H7 (cell line): ENCODE results near the gene SYNDIG1. TPM values are rescaled to one million over a fixed set of nuclear protein-coding genes. Genes with fewer than 3 reads are reported as not detected.

Source experiments
- DNase-seq: peaks from one replicate; pipeline ENCODE4 v3.0.0; 2012
- H3K27me3 ChIP-seq: 2 replicates; pipeline ENCODE4 v1.6.0; 2011; ENCODE audit warnings: mild to moderate bottlenecking, low read length; ENCODE audit not compliant: control insufficient read depth, insufficient read depth
- H3K36me3 ChIP-seq: replicated peaks from 2 replicates; pipeline ENCODE4 v1.5.1; 2011; ENCODE audit warnings: low read length; ENCODE audit not compliant: control insufficient read depth, insufficient read depth
- H3K4me3 ChIP-seq: 2 replicates; pipeline ENCODE4 v1.5.1; 2011; ENCODE audit warnings: low read depth, mild to moderate bottlenecking, control low read depth, low read length, moderate library complexity; ENCODE audit not compliant: insufficient read depth
- total RNA-seq: library from RNA; depleted of rRNA; stranded (reverse); fragments of >200 nt; shearing (Covaris generic); gene quantifications from 2 replicates; pipeline ENCODE4 v1.2.3, GENCODE V29; 2014

The SYNDIG1 gene
- total RNA-seq, 1 experiment from 2014 or later, result 9.2 TPM

DNA sequence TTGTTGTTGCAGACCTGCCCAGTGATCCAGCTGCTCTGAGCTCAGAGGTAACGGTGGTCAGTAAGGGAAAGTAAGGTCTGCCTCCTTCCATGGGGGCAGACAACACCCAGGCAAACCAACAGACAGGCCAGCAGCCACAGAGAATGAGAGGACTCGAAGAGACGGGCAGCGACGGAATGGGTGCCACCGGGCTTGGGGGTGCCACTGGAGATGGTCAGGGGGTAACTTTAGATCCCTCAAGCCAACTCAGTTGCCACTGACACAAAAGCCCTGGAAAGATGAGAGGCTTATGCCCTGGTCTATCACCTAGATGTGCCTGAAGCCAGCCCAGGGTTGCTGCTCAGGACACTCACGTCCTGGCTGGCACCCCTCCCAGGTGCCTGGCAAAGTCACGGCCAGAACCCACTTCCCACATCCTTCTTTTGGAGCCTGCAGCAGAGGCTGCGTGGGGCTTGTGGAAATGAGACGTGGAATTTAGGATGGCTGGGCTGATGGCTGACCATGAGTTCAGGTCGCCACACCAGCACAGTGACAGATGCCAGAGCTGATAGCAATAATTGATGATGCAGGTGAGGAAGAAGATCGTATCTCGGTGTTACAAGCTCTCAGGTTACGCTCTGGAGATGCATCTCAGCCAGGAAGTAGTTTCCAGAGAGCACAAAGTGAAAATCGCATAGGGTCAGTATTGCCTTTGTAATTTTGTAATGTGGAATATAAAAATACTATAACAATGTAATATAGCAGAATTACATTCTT lies 209.1 kb downstream of the SYNDIG1 start:
- H3K4me3 ChIP-seq, result no peak overlapping the region
- H3K36me3 ChIP-seq, result no peaks in the 10 kb centered on the region
- DNase-seq, result no peak
- no peaks in the 10 kb centered on the region for H3K27me3 ChIP-seq

DNA sequence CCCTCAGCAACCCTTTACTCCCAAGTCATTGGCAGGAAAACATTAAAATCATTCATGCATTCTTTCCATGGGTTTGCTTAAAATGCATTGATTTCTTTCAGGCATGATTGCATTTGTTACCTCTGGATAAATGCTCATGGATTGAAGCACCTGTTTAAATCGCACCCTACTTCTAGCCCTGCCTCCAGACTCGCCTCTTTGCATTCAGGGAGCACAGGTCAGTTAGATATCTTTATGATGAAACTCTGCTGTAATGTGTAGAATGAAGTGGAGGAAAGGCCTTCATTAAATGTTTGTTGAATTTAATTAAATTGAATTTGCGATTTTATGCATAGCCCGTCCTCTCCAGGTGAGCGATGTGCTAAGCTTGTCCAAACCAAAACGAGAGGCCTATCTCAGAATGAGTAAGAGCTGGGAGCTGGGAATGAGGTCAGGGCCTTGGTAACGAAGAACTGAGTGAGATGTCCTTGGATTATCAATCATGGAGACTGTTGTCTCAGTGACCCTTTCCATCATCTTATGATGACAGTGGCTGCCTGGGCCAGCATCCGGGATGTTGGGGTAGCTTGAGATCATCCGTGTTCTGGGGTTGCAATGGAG lies 210.1 kb downstream of the SYNDIG1 start:
- no peak for DNase-seq
- Histone ChIP-seq H3K36me3 (no peaks in the 10 kb centered on the region), H3K4me3 (no peak overlapping the region), H3K27me3 (no peaks in the 10 kb centered on the region)

DNA sequence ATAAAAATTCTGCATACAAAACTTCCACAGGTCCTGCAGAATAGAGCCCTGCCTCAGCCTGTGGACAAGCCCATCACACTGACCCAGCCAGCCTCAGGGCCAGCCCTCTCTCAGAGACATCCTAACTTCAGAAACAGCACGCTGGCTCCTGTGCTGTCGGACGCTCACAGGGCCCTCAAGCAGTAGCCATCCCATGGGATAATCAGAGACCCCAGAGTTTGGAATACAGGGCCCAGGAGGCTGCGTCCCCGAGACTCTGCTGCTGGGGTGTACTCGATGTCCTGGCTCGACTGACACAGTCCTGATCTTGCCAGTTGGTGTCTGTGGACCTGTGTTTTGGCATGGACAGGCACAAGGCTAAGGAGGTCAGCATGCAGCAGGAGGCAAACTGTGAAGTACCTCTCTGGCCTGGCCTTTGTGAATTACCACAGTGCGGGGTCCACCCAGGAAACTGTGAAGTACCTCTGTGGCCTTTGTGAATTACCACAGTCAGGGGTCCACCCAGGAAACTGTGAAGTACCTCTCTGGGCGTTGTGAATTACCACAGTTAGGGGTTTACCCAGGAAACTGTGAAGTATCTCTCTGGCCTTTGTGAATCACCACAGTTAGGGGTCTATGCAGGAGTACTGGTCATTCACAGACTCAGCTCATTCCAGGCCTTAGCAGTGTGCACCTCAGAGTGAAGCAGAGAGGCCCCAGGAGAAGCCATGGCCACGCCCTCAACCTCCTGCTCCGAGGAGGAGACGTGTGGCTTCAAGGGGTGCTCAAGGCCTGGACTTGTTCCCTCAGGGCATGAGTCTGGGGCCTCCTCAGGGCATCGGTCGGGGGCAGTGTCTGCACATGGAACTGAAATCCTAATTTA lies 212.4 kb downstream of the SYNDIG1 start:
- Histone ChIP-seq H3K27me3 (no peaks in the 10 kb centered on the region), H3K4me3 (no peak overlapping the region), H3K36me3 (no peaks in the 10 kb centered on the region)
- DNase-seq, result no peak

- H3K36me3 ChIP-seq, result no peaks in the 10 kb centered on the region
- no peak overlapping the region for H3K4me3 ChIP-seq
- no peaks in the 10 kb centered on the region for H3K27me3 ChIP-seq
- DNase-seq, result no peak
Measured at GRCh38 chr20:24682496-24682985, 213.1 kb downstream of the SYNDIG1 start.

DNA sequence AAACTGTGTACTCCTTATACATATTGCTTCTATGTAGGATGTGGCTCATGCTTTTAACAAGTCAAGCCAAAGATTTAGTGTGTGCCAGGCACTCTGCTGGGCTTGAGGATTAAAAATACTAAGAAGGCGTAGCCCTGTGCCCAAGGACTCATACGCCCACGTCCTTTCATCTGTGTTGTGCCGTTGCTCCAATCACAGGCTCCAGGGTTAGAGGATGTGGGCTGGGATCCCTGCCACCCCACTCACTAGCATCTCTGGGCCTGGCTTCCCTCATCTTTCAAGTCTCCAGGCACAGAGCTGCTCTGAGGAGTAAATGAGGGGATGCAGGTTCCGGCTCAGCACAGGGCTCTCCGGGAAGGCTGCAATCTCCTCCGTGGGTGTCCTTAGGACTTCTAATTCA lies 214.2 kb downstream of the SYNDIG1 start:
- no peak for DNase-seq
- H3K4me3 ChIP-seq, result no peak overlapping the region
- no peaks in the 10 kb centered on the region for H3K27me3 ChIP-seq
- no peaks in the 10 kb centered on the region for H3K36me3 ChIP-seq

DNA sequence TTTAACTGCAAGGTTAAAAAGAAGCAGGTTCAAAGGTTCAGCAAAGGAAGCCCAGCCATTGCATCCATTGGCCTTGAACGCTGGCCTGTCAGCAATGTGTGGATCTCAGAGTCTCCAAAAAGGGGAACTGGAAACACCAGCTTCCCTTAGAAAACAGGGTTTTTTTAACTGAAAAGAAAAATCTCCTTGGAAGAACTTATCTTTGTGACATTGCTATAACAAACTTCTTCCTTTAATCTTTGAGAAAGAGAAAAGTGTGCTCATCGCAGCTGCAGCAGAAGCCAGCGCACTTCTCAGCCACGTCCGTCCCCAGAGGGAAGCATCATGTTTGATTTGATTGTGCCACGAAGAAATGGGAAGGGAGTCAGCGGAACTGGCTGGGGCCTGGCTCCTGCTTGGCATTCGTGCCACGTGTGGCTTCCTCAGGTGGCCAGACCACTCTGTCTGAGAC lies 215.0 kb downstream of the SYNDIG1 start:
- H3K4me3 ChIP-seq, result no peak overlapping the region
- H3K36me3 ChIP-seq, result no peaks in the 10 kb centered on the region
- H3K27me3 ChIP-seq, result no peaks in the 10 kb centered on the region
- no peak for DNase-seq

- peak; percentile 79 for DNase-seq
- no peaks in the 10 kb centered on the region for H3K27me3 ChIP-seq
- no peak overlapping the region for H3K4me3 ChIP-seq
- no peaks in the 10 kb centered on the region for H3K36me3 ChIP-seq
Measured at GRCh38 chr20:24684956-24685691, 215.7 kb downstream of the SYNDIG1 start.

DNA sequence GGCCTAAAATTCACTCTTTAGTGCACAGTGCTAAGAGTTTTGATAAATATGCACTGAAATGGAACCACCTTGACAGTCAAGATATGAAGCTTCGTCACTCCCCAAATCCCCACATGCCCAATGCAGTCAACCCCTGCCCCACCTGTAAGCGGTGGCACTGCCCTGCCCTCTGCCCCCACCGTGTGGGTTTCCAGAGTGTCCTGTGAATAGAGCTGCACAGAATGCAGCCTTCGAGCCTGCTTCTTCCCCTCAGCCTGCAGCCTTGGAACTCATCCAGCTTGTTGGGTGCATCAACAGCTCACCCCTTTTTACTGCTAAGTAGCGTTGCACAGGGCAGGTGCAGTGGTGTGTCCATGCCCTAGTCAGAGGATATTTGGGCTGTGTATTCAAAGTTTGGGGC lies 216.3 kb downstream of the SYNDIG1 start:
- no peaks in the 10 kb centered on the region for H3K36me3 ChIP-seq
- no peak overlapping the region for H3K4me3 ChIP-seq
- DNase-seq, result no peak
- no peaks in the 10 kb centered on the region for H3K27me3 ChIP-seq

GRCh38 chr20:24686156-24686555 lies 216.7 kb downstream of the SYNDIG1 start:
- Histone ChIP-seq H3K27me3 (no peaks in the 10 kb centered on the region), H3K36me3 (no peaks in the 10 kb centered on the region), H3K4me3 (no peak overlapping the region)
- no peak for DNase-seq

GRCh38 chr20:24690408-24690807 lies 221.0 kb downstream of the SYNDIG1 start:
- Histone ChIP-seq H3K36me3 (no peaks in the 10 kb centered on the region), H3K27me3 (no peaks in the 10 kb centered on the region), H3K4me3 (no peak overlapping the region)
- no peak for DNase-seq

DNA sequence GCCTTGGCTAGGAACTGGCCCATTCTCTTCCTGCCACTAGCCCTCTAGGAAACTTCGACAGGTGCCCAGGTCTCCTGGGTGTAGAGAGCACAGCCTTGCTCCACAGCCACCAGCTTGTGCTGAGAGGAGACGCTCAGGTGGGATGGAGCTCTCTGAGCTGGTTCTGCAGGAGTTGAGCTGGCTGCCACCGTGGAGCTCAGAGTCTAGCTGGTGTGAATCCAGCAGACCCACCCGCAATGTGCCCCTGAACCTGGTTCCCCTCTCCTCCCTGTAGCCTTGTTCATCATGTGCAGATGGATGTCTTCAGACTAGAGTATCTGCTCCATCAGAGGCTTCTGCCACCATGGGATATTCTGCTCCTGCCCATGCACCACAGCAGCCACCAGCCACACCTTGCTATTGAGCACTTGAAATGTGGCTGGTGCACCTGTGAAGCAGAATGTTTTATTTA lies 222.5 kb downstream of the SYNDIG1 start:
- Histone ChIP-seq H3K4me3 (no peak overlapping the region), H3K27me3 (no peaks in the 10 kb centered on the region), H3K36me3 (no peaks in the 10 kb centered on the region)
- no peak for DNase-seq

DNA sequence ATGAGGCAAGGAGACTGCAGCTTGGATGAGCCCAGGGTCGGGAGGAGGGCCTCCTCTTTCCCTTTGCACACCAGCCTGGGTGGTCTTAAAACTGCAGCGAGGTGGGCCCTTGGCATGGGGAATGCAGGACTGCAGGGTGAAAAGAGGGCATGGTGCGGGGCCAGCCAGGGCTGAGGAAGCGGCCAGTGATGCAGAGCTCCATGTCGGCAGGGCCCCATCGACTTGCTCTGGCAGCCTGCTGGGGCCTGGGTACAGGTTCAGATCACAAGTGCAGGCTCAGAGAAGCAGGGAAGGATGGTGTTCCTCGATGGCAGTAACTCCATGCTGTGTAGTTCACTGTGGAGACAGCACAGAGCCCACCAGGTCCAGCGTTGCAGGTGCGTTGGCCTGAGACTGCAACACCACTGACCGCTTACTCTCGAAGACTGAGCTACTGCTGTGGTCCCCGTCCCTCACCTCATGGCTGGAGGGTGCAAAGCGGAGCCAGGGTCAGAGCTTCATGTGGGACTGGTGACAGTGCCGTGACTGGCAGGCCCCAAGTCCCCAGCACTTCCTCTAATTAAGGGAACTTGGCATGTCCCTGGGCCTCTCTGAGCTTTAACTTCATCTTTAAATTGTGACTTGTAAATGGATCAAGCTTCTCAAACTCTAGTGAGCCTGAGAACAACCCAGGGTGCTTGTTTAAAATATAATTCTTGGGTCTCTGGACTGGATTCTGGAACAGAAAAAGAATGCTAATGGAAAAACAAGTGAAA lies 223.2 kb downstream of the SYNDIG1 start:
- no peak for DNase-seq
- no peaks in the 10 kb centered on the region for H3K36me3 ChIP-seq
- no peak overlapping the region for H3K4me3 ChIP-seq
- H3K27me3 ChIP-seq, result no peaks in the 10 kb centered on the region

- DNase-seq, result peak; percentile 17
- Histone ChIP-seq H3K4me3 (no peak overlapping the region), H3K27me3 (no peaks in the 10 kb centered on the region), H3K36me3 (no peaks in the 10 kb centered on the region)
Measured at GRCh38 chr20:24693466-24694156, 224.2 kb downstream of the SYNDIG1 start.
